ENCODE data around the gene SMARCA4.

Gene SMARCA4

DNA sequence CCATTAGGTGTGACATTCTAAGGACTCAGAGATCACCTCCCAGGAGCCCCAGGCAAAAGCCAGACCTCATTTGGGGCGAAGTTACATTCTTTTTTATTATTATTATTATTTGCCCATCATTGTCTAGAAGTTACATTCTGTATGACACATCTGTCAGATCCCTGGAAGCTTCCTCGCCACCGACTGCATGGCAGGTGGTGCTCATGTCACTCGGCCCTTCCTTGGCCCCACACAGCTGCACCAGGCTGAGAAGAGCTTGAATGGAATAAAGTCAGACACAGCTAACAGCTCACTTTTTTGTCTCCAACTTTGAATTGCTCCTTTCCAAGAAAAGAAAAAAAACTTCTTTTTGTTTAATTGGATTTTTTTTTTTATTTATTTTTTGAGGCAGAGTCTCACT is 87.0 kb downstream of the SMARCA4 start:
- H3K27me3 ChIP-seq (replicated peaks; ENCODE audit: control insufficient read depth, insufficient read depth, low read length) = no peaks in the 10 kb centered on the region
- no peak overlapping the region for H3K4me3 ChIP-seq (replicated peaks; ENCODE audit: low read depth, low read length)
- H3K36me3 ChIP-seq (ENCODE audit: control insufficient read depth, insufficient read depth, low read length) = peaks cover 11% of the 10 kb centered on the region

DNA sequence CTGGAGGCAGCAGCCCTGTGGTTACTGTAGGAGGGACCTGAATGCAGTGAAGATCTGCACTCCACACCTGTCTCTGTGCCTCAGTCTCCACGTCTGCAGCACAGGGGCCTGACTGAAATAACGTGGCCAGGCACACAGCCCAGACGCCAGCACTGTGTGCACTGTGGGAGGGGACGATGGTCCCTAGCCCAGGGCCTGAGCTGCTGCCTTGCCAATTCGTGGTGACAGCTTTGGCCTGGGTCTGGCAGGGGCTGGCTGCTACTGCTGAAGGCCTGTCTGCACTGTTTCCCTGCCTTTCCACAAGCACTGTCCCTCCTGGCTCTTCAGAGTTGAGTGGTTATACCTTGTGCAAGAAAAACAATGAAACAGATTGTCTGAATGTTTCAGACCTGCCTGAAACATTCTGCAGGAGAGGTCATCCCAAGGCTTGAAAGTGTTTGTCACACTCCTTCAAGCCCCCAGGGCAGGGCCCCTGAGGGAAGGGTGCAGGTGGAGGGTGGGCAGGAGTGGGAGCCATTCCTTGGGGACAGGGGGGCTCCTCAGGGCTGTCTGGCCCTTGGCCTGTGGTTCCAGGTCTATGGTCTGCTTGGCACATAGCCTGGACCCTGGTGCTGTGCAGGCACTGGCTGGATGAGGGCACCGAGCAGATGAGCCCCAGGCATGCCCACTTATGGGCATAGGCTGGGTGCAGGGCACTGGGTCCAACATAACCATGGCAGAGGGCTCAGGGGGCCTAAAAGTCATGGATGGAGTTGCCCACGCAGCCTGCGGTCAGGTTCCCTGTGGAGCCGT is 89.7 kb downstream of the SMARCA4 start:
- H3K4me3 ChIP-seq (replicated peaks; ENCODE audit: low read depth, low read length) = no peak overlapping the region
- no peak for DNase-seq (ENCODE audit: extremely low read depth, insufficient read length)
- TF ChIP-seq, protein P1, sequence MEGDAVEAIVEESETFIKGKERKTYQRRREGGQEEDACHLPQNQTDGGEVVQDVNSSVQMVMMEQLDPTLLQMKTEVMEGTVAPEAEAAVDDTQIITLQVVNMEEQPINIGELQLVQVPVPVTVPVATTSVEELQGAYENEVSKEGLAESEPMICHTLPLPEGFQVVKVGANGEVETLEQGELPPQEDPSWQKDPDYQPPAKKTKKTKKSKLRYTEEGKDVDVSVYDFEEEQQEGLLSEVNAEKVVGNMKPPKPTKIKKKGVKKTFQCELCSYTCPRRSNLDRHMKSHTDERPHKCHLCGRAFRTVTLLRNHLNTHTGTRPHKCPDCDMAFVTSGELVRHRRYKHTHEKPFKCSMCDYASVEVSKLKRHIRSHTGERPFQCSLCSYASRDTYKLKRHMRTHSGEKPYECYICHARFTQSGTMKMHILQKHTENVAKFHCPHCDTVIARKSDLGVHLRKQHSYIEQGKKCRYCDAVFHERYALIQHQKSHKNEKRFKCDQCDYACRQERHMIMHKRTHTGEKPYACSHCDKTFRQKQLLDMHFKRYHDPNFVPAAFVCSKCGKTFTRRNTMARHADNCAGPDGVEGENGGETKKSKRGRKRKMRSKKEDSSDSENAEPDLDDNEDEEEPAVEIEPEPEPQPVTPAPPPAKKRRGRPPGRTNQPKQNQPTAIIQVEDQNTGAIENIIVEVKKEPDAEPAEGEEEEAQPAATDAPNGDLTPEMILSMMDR (IDR thresholded peaks at IDR 0.05; ENCODE audit: insufficient read depth, low read length, poor library complexity, severe bottlenecking) = no peak
- H3K27me3 ChIP-seq (replicated peaks; ENCODE audit: control insufficient read depth, insufficient read depth, low read length) = no peaks in the 10 kb centered on the region
- peaks cover 14% of the 10 kb centered on the region for H3K36me3 ChIP-seq (ENCODE audit: control insufficient read depth, insufficient read depth, low read length)

More for the DNA sequence above, 87.0 kb downstream of the SMARCA4 start:
- TF ChIP-seq, protein P1 (IDR thresholded peaks at IDR 0.05; ENCODE audit: insufficient read depth, low read length, poor library complexity, severe bottlenecking) = no peak
- no peak for DNase-seq (ENCODE audit: extremely low read depth, insufficient read length)

DNA sequence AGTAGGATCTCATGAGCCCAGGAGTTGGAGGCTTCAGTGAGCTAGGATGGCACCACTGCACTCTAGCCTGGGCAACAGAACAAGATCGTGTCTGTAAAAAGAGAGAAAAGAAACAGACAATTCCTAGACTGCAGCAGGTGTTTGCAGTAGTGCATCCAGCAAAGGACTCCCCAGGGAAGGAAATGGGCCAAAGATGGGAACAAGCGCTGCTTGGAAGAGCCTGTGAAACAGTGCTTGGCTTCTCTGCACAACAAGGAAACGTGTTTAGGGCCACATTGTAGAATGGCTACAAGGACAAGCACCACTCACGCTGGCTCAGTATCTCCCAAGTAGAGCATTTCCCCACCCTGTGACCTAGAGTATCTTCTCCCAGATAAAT is 93.0 kb downstream of the SMARCA4 start:
- peaks cover 21% of the 10 kb centered on the region for H3K36me3 ChIP-seq (ENCODE audit: control insufficient read depth, insufficient read depth, low read length)
- H3K4me3 ChIP-seq (replicated peaks; ENCODE audit: low read depth, low read length) = no peak overlapping the region
- no peak for DNase-seq (ENCODE audit: extremely low read depth, insufficient read length)
- TF ChIP-seq, protein P1 (IDR thresholded peaks at IDR 0.05; ENCODE audit: insufficient read depth, low read length, poor library complexity, severe bottlenecking) = no peak
- no peaks in the 10 kb centered on the region for H3K27me3 ChIP-seq (replicated peaks; ENCODE audit: control insufficient read depth, insufficient read depth, low read length)

GRCh38 chr19:11054200-11054599 is 93.4 kb downstream of the SMARCA4 start:
- TF ChIP-seq, protein P1 (IDR thresholded peaks at IDR 0.05; ENCODE audit: insufficient read depth, low read length, poor library complexity, severe bottlenecking) = no peak
- DNase-seq (ENCODE audit: extremely low read depth, insufficient read length) = no peak
- H3K27me3 ChIP-seq (replicated peaks; ENCODE audit: control insufficient read depth, insufficient read depth, low read length) = no peaks in the 10 kb centered on the region
- H3K36me3 ChIP-seq (ENCODE audit: control insufficient read depth, insufficient read depth, low read length) = peaks cover 19% of the 10 kb centered on the region
- H3K4me3 ChIP-seq (replicated peaks; ENCODE audit: low read depth, low read length) = no peak overlapping the region

GRCh38 chr19:11054628-11055027 is 93.8 kb downstream of the SMARCA4 start:
- H3K36me3 ChIP-seq (ENCODE audit: control insufficient read depth, insufficient read depth, low read length) = peaks cover 20% of the 10 kb centered on the region
- no peaks in the 10 kb centered on the region for H3K27me3 ChIP-seq (replicated peaks; ENCODE audit: control insufficient read depth, insufficient read depth, low read length)
- no peak for DNase-seq (ENCODE audit: extremely low read depth, insufficient read length)
- TF ChIP-seq, protein P1 (IDR thresholded peaks at IDR 0.05; ENCODE audit: insufficient read depth, low read length, poor library complexity, severe bottlenecking) = no peak
- H3K4me3 ChIP-seq (replicated peaks; ENCODE audit: low read depth, low read length) = no peak overlapping the region
